Measurements from ENCODE around the gene TMEM203.
"Not testable (repeated sequence)": the region's sequence is repeated elsewhere in the genome, so short reads cannot be mapped to it uniquely, and the experiment has no call there.

The TMEM203 gene

DNA sequence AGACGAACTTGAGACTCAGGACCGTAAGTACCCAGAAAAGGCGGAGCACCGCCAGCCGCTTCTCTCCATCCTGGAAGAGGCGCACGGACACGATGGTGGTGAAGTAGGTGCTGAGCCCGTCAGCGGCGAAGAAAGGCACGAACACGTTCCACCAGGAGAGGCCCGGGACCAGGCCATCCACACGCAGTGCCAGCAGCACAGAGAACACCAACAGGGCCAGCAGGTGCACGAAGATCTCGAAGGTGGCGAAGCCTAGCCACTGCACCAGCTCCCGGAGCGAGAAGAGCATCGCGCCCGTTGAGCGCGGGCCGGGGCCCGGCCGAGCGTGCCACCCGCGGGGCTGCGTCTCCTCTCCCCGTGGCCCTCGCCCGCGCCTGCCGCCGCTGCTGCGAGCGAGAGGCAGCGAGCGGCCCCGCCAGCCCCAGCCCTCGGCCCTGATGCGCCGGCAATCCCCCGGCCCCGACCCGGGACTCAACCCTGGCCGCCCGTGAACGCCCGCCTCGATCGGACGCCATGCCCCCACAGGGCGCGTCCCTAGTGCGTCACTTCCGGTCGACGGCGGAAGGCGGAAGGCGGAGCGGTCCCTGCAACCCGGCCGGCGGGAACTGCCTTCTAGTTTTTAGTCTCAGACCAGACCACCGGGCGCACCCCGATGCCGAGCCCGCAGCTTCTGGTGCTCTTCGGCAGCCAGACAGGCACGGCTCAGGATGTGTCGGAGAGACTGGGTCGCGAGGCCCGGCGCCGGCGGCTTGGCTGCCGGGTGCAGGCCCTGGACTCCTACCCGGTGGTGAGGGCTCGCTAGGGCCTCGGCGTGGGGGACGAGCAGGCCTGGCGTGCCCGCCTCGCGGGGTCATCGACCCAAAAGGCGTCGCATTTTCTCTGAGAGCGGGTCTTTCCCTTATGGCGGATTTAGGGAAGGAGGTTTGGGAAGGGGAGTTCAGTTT lies at the start of gene TMEM203, which contains the start of gene NDOR1:
TSS of gene TMEM203 (minus strand) at position 523 of the 944 bp plus-strand sequence. CDS start at position 289, 234 bp downstream.
TSS of gene NDOR1 (plus strand) at position 575 of the 944 bp plus-strand sequence. CDS start at position 653, 78 bp downstream.
- DNase-seq, result peak; percentile 80

DNA sequence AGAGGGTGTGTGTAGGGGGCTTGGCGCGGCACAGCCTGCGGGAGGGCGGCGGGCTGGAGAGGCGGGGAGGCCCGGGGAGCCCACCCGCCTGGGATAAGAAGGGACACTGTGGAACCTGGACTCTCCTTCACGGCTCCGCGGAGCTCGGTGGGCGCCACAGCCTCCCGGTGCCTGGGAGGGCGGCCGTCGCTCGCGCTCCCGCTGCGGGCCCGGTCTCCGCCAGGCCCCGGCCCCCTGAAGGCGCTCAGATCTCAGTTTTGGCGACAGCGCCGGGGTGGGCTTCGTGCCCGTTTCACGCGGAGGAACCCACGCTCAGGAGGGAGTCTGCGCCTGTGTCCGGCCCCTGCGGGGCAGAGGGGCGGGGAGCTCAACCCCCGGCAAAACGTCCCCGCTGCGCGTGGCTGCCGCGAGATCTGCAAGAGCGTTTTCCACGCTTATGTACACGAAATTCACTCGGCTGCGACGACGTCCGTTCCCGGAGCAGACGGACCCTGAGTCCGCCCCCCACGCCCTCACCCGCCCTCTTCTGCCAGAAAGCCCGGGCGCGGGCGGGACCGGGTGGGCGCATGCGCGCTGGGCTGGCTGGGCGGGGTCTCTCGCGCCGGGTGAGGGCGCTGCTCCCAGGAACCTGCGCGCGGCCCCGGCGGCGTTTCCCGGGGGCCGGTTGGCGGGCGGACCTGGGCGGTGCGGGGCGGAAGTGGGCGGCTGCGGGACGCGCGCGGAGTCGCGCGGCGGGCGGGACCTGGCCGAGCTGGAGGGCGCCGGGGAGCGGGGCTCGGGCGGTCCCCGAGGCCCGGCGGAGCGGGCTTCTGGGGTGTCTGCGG lies 49.4 kb upstream of the TMEM203 start, which contains the start of gene NELFB:
TSS of gene NELFB (plus strand) at position 704 of the 824 bp plus-strand sequence.
- DNase-seq, result peak; percentile 72

DNA sequence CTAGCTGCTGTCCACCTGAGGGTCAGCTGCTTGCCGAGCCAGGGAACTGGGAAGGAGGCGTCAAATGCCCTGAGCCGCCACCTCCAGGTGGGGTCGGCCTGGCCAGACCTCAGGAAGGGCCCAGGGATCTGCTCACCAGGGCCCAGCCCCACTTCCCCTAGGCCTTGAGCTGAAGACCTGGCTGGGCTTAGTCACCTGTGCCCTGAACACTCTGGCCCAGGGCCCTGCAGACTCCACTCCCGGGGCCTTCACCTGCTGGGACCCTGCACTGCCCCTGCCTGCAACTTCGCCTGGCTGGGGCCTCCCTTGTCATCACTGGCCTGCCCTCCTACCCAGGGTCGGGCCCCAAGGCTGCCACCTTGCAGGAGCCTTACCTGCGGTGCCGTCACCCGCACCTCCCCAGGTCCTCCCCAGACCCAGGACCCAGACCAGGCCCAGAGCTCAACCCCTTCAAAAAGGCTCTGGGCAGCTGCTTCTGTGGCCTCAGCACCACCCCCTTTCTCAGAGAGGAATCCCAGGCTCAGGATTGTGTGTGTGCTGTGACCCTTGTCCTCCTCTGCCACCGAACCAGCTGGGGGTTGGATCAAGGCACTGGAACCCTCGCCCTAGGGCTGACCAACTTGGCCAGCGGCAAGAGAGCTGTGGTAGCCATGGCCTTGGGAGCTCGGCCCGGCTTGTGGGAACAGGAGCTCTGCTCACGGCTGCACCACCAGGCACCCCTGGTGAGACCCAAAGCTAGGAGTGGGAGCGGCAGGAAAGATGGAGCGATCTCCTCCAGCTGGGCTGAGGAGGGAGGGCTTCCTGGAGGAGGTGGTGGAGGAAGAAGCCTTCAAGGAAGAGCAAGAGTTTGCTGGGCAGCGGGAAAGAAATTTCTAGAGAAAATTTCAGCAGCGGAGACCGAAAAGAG lies 48.5 kb upstream of the TMEM203 start:
- DNase-seq, result no peak

GRCh38 chr9:137252555-137253506 lies 47.4 kb upstream of the TMEM203 start:
- DNase-seq, result no peak

DNA sequence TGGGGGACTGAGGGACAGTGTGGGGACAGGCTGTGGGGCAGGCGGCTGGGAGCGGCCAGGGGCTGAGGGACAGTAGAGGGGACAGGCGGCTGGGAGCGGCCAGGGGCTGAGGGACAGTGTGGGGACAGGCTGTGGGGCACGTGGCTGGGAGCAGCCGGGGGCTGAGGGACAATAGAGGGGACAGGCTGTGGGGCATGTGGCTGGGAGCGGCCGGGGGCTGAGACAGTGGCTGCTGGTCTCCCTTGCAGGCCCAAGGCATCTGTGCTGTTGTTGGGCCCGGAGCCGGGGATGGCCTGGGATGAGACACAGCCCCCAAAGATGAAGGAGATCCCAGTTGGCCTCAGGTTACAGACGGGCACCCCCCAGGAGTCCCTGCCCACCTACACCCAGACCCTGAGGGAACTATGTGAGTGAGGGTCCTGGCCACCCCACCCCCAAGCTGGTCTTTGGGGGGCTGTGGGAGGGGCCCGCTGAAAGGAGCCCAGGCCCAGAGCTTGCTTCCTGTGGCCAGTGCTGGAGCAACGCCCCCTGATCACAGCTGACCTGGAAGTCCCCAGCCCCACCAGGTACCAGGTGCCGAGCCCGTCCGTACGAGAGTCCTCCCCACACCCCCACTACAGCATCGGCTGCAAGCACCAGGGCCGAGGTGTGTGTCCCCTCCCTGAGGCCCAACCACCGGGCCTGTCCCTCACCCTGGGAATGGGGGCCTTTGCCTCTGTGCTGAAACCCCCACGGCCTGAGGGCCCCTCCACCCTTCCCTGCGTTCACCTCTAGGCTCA lies 46.2 kb upstream of the TMEM203 start:
- no peak for DNase-seq

- no peak for DNase-seq
Observed at GRCh38 chr9:137251194-137251461, 45.7 kb upstream of the TMEM203 start, which contains the start of gene STPG3. TSS of gene STPG3 (plus strand) at chr9:137251286. CDS start at chr9:137251287, 1 bp downstream.

- DNase-seq, result no peak
Observed at GRCh38 chr9:137250329-137251193, 45.1 kb upstream of the TMEM203 start.

GRCh38 chr9:137247916-137248175 lies 42.4 kb upstream of the TMEM203 start:
- no peak for DNase-seq

DNA sequence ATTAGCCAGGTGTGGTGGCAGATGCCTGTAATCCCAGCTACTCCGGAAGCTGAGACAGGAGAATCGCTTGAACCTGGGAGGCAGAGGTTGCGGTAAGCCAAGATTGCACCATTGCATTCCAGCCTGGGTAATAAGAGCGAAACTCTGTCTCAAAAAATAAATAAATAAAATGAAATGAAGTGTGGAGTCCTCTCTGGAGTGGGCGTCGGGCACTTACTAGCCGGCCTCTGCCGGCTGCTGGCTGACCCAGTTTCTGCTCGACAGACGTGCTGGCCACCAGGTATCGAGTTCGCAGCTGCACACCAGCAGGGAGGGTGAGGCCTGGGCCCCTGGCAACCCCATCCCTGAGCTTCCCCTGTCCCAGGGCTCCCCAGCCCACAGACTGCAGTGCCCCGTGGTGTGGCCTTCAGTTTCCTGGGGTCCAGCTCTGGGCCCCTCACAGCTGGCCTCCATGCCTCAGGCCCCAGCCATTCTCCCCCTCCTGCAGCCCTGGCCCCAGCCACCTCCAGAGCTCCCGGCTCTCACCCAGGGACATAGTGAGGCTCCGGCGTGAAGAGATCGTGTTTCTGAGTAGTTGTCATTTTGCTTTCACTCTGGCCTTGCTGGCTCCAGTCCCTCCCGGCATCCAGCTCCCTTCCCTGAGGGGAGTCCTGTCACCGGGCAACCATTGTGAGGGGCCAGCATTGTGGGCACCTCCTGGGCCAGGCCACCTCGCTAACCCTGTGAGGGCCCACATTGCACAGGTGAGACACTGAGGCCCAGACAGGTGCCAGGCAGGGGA lies 41.9 kb upstream of the TMEM203 start:
- DNase-seq, result no peak

DNA sequence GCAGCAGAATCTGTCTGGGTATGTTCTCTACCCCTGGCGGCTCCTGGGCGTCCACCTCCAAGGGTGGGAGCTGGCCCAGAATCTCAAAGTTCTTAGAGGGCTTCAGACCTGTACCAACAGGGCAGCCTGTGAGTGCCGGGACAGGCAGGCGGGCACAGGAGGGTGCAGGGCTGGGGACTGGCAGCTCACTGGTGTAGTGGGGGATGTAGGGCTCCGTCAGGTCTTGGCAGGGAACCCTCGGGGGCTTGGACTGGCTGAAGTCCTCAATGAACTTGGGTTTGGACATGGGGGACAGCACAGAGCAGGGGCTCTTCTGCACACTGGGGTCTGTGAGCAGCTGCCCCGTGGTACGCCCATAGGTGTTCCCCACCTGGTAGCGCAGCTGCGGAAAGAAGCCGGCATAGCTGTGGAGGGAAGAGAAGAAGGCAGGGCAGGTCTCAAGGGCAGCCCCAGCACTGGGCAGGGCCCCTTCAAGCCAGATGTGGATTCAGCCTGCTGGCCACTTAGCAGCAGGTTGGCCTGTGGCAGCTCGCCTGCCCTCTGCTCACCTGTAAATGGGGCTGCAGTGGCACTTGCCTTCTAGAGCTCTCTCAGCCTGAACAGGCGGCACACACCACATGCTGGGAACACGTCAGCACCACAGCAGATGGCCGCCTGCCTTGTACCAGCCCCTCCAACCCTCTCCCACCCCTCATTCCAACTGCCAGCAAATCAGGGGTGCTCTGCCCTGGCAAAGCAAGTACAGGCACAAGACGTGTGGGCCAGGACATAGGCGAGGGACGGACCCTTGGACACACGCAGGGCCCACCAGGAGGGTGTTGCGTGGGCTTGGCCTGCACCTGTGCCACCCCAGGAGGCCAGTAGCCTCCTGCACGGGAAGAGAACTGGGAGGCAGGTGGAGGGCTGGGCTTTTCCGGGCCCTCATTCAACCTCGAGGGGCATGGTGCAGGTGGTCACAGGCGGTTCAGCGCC lies 40.3 kb upstream of the TMEM203 start:
- no peak for DNase-seq

DNA sequence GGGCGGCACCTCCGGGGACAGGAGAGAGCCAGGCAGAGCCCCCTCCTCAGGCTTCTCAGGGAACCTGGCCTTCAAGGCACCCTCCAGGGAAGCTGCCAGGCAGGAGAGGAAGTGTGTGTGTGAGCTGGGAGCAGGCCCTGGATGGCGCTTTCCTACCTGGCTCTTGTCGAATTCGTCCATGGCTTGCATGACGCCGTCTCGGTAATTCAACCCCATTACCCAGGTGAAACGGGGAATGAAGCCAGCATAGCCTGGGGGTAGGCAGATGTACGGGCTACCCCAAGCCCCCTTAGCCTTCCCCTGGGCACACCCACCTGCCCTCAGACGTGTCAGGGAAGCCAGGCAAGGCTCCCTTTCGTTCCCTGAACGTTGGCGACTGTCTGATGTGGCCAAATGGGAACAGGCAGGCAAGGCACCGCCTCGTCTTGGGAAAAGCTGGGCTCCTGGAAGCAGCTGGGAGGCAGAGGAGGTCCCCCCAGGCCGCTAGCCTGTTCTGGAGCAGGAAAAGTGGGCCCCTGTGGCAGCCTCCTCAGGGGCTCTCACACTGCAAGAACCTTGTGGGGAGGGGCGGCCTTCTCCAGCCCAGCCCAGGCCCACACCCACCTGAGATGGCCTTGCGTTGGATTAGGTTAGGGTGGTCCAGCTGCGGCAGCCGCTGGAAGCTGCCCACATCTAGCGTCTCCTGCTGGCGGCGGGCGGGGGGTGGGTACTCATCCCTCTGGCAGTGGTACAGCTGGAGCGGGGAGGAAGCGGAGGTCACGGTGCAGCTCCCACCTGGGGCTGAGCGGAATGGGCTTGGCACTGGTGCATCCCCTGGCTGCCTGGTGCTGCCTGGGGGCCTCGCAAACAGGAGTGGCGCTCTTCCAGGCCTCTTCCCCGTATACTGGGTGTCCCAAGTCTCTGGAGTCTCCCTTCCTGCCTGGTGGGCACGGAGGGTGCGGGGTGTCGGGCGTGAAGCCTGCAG lies 39.3 kb upstream of the TMEM203 start:
- no peak for DNase-seq

DNA sequence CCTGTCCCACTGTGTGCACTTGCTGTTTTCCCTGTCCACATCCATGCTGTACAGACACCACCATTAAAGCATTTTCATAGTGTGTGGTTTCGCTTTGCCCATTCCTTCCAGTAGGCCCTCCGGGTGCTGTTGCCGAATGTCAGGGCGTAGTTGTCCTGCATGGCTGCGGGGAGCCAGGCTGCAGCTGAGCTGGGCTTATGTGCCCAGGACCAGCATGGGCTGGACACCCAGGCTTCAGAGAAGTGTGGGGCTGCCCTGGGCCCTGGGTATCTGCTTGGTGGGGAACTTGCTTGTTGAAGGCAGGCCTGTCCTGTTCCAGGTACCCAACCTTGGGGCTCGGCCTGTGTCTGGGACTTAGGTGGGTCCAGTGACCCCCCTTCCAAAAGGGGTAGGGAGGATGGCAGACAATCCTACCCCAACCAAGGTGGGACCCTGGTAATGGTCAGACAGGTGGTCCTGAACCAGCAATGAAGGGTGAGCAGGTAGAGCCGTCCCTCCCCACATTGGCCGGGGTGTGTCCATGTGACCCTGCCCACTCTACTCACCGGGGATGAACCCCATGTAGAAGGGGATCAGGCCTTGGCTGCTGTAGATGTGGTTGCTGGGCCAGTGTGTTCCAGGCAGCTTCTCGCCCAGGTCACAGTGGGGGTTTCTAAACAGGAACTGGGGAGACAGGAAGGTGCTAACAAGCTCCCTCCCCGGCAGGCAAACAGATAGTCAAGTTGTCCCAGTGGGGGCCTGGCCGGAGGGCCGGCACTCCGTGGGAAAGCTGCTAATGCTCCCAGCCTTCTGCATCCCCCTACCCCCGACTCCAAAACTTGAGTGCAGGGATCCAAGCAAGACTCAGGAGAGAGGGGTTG lies 38.4 kb upstream of the TMEM203 start:
- no peak for DNase-seq

DNA sequence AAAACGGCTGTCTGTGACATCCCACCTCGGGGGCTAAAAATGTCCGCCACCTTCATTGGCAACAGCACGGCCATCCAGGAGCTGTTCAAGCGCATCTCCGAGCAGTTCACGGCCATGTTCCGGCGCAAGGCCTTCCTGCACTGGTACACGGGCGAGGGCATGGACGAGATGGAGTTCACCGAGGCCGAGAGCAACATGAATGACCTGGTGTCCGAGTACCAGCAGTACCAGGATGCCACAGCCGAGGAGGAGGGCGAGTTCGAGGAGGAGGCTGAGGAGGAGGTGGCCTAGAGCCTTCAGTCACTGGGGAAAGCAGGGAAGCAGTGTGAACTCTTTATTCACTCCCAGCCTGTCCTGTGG lies 37.8 kb upstream of the TMEM203 start:
- not testable (repeated sequence) for DNase-seq

DNA sequence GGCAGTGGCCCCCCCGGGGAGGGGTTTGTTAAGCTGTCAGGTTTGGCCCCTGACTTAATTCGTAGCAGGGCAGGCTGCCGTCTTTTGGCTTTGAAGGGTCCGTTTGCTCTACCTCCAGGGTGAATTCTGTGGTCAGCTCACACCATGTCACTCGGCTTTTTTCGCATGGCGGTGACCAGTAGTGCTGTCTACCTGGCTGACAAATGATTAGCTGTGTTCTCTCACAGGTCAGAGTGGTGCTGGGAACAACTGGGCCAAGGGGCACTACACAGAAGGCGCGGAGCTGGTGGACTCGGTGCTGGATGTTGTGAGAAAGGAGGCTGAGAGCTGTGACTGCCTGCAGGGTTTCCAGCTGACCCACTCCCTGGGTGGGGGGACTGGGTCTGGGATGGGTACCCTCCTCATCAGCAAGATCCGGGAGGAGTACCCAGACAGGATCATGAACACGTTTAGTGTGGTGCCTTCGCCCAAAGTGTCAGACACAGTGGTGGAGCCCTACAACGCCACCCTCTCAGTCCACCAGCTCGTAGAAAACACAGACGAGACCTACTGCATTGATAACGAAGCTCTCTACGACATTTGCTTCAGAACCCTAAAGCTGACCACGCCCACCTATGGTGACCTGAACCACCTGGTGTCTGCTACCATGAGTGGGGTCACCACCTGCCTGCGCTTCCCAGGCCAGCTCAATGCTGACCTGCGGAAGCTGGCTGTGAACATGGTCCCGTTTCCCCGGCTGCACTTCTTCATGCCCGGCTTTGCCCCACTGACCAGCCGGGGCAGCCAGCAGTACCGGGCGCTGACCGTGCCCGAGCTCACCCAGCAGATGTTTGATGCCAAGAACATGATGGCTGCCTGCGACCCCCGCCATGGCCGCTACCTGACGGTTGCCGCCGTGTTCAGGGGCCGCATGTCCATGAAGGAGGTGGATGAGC lies 37.1 kb upstream of the TMEM203 start:
- no peak for DNase-seq
